Subcutaneous abdominal adipose tissue (tissue), 5 donors: Measurements from ENCODE around the gene TRPM4.
"Not testable (repeated sequence)": the region's sequence is repeated elsewhere in the genome, so short reads cannot be mapped to it uniquely, and the experiment has no call there.

Experiments used
- H3K27ac ChIP-seq: one replicate; pipeline ENCODE4 v1.7.0; 2013; ENCODE audit warnings: low read depth, mild to moderate bottlenecking, inconsistent platforms, low read length, moderate library complexity
- H3K27me3 ChIP-seq, 5 donors: one replicate each; pipeline ENCODE4 v1.7.0; 2013; ENCODE audit warnings: low read length in 5 of 5, inconsistent platforms in 1 of 5; ENCODE audit not compliant: control insufficient read depth in 5 of 5, insufficient read depth in 4 of 5
- H3K36me3 ChIP-seq, 5 donors: one replicate each; pipeline ENCODE4 v1.7.0; 2013; ENCODE audit warnings: low read length in 5 of 5; ENCODE audit not compliant: control insufficient read depth in 5 of 5, insufficient read depth in 5 of 5
- H3K4me1 ChIP-seq, 5 donors: one replicate each; pipeline ENCODE4 v1.7.0; 2013; ENCODE audit warnings: low read length in 5 of 5, mild to moderate bottlenecking in 3 of 5, moderate library complexity in 1 of 5; ENCODE audit not compliant: control insufficient read depth in 5 of 5, insufficient read depth in 5 of 5
- H3K4me3 ChIP-seq, 5 donors: one replicate each; pipeline ENCODE4 v1.7.0; 2013; ENCODE audit warnings: low read length in 5 of 5, low read depth in 1 of 5
- H3K9ac ChIP-seq, 5 donors: one replicate each; pipeline ENCODE4 v1.7.0; 2013; ENCODE audit warnings: low read length in 5 of 5, mild to moderate bottlenecking in 4 of 5, moderate library complexity in 3 of 5
- H3K9me3 ChIP-seq, 5 donors: one replicate each; pipeline ENCODE4 v1.7.0; 2013; ENCODE audit warnings: low read length in 5 of 5; ENCODE audit not compliant: control insufficient read depth in 5 of 5
- donor health status: healthy.
- donor health status: healthy.
- donor health status: healthy.
- donor health status: healthy.
- donor health status: healthy.

The TRPM4 gene

GRCh38 chr19:49217382-49217781, 59.8 kb downstream of the TRPM4 start:
- Histone ChIP-seq H3K27ac (no peak overlapping the region), H3K4me3 (no peak overlapping the region), H3K27me3 (no peaks in the 10 kb centered on the region), H3K9ac (no peak overlapping the region), H3K9me3 (peaks cover 0 to 3% (median 0%) of the 10 kb centered on the region in 5 donors), H3K4me1 (peaks cover 0 to under 1% (median 0%) of the 10 kb centered on the region in 5 donors), H3K36me3 (peaks cover 0 to 3% (median 0%) of the 10 kb centered on the region in 5 donors)

DNA sequence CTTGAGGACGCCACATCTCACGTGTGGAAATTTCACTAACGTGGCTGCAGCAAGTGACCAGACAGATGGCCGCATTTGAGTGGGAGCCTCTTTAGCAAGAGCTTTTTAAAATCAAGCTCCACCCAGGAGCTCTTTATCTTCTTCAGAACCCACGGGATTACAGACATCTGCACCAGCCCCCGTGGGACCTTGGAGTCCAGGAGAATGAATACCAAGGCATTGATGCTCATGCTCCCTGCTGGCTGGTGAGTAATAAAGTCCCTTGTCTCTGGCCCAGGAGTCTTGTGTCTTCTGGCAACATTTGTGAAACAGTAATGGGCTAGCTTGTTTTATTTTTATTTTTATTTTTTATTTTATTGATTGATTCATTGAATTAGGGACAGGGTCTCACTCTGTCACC, 64.4 kb downstream of the TRPM4 start:
- peaks cover 0 to 3% (median 0%) of the 10 kb centered on the region in 5 donors for H3K9me3 ChIP-seq
- H3K27ac ChIP-seq, result no peak overlapping the region

DNA sequence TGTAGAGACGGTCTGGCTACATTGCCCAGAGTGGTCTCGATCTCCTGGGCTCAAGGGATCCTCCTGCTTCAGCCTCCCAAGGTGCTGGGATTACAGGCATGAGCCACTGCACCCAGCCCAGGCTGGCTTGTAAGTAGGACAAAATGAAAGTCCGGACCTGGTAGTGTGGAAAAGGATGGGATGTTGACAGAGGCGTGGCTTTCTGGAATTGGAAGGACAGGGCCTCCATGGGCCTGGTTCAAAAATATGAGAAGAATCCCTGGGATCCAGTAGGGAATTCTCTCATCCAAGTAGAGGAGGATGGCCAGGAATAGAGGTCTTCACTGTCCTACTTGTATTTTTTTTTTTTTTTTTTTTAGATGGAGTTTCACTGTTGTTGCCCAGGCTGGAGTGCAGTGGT, 64.9 kb downstream of the TRPM4 start:
- no peak overlapping the region for H3K9ac ChIP-seq

More for the DNA sequence above, 64.4 kb downstream of the TRPM4 start:
- Histone ChIP-seq H3K4me1 (no peaks in the 10 kb centered on the region), H3K36me3 (no peaks in the 10 kb centered on the region), H3K9ac (no peak overlapping the region), H3K4me3 (no peak overlapping the region), H3K27me3 (peaks cover 0 to 2% (median 0%) of the 10 kb centered on the region in 5 donors)

GRCh38 chr19:49223472-49223871, 65.9 kb downstream of the TRPM4 start:
- Histone ChIP-seq H3K9me3 (no peaks in the 10 kb centered on the region), H3K9ac (no peak overlapping the region), H3K4me3 (no peak overlapping the region), H3K27me3 (peaks cover 0 to 2% (median 0%) of the 10 kb centered on the region in 5 donors), H3K27ac (no peak overlapping the region), H3K4me1 (no peaks in the 10 kb centered on the region), H3K36me3 (no peaks in the 10 kb centered on the region)

More for the DNA sequence above, 64.9 kb downstream of the TRPM4 start:
- Histone ChIP-seq H3K9me3 (no peaks in the 10 kb centered on the region), H3K4me1 (no peaks in the 10 kb centered on the region), H3K4me3 (no peak overlapping the region), H3K27me3 (peaks cover 0 to 2% (median 0%) of the 10 kb centered on the region in 5 donors), H3K36me3 (no peaks in the 10 kb centered on the region), H3K27ac (no peak overlapping the region)

- not testable (repeated sequence) for H3K9ac ChIP-seq, H3K36me3 ChIP-seq, H3K27ac ChIP-seq, H3K27me3 ChIP-seq, H3K9me3 ChIP-seq, H3K4me3 ChIP-seq, H3K4me1 ChIP-seq
Measured at GRCh38 chr19:49224441-49224840, 66.8 kb downstream of the TRPM4 start.

DNA sequence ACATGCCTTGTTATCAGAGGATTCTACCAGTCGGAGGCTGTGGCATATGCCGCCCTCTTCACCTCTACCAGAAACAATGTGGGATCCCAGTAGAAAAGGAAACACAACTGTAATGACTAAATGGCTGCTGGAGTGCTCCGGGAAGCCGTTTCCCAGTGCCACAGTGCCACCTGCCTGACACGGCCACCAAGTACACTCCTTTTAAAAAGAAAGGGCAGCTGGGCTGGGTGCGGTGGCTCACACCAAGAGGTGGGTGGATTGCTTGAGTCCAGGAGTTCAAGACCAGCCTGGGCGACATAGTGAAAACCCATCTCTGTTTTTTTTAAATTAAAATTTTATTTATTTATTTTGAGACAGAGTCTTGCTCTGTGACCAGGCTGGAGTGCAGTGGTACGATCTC, 67.3 kb downstream of the TRPM4 start:
- Histone ChIP-seq H3K27me3 (peaks cover 0 to 2% (median 0%) of the 10 kb centered on the region in 5 donors), H3K9ac (no peak overlapping the region), H3K4me3 (no peak overlapping the region), H3K36me3 (no peaks in the 10 kb centered on the region), H3K9me3 (no peaks in the 10 kb centered on the region), H3K27ac (no peak overlapping the region), H3K4me1 (no peaks in the 10 kb centered on the region)

DNA sequence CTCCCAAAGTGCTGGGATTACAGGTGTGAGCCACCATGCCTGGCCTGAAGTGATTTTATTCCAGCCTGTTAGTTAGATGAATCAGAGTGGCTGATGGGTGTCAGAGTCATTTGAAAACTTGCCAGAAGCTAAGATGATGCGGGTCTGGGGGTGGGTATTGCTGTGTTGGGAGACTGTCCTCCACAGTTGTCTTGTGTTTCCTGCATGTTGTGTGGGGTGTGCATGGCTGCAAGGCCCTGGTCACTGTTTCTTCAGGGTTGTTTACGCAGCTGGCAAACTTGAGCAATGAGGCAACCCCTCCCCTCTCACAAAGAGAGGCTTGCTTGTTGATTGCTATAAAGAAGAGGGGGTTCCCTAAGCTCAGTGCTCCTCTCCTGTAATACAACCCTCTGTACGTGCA, 71.8 kb downstream of the TRPM4 start:
- no peaks in the 10 kb centered on the region for H3K9me3 ChIP-seq
- no peak overlapping the region for H3K9ac ChIP-seq
- peaks cover 0 to 2% (median 0%) of the 10 kb centered on the region in 5 donors for H3K27me3 ChIP-seq
- no peaks in the 10 kb centered on the region for H3K36me3 ChIP-seq
- H3K27ac ChIP-seq, result no peak overlapping the region
- H3K4me1 ChIP-seq, result no peaks in the 10 kb centered on the region
- H3K4me3 ChIP-seq, result no peak overlapping the region

- H3K27me3 ChIP-seq, result peaks cover 0 to 3% (median 2%) of the 10 kb centered on the region in 5 donors
- H3K36me3 ChIP-seq, result no peaks in the 10 kb centered on the region
- no peak overlapping the region for H3K9ac ChIP-seq
Measured at GRCh38 chr19:49231389-49231788, 73.8 kb downstream of the TRPM4 start.

GRCh38 chr19:49231804-49232203, 74.2 kb downstream of the TRPM4 start:
- Histone ChIP-seq H3K27me3 (peaks cover 0 to 3% (median 2%) of the 10 kb centered on the region in 5 donors), H3K4me1 (no peaks in the 10 kb centered on the region), H3K36me3 (no peaks in the 10 kb centered on the region), H3K9ac (no peak overlapping the region), H3K4me3 (no peak overlapping the region), H3K27ac (no peak overlapping the region), H3K9me3 (no peaks in the 10 kb centered on the region)

More at GRCh38 chr19:49231389-49231788, 73.8 kb downstream of the TRPM4 start:
- H3K27ac ChIP-seq, result no peak overlapping the region
- H3K4me3 ChIP-seq, result no peak overlapping the region
- no peaks in the 10 kb centered on the region for H3K9me3 ChIP-seq
- no peaks in the 10 kb centered on the region for H3K4me1 ChIP-seq

DNA sequence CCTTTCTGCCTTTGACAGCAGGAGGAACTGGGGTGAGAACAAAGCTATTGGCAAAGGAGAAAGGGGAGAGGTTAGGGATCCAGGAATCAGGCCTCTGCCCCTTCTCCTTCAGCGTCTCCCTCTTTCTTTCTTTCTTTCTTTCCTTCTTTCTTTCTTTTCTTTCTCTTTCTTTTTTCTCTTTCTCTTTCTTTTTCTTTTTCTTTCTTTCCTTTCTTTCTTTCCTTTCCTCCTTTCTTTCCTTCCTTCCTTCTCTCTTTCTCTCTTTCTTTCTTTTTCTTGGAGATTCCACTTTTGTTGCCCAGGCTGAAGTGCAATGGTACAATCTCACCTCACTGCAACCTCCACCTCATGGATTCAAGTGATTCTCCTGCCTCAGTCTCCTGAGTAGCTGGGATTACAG, 75.6 kb downstream of the TRPM4 start:
- H3K4me3 ChIP-seq, result no peak overlapping the region

DNA sequence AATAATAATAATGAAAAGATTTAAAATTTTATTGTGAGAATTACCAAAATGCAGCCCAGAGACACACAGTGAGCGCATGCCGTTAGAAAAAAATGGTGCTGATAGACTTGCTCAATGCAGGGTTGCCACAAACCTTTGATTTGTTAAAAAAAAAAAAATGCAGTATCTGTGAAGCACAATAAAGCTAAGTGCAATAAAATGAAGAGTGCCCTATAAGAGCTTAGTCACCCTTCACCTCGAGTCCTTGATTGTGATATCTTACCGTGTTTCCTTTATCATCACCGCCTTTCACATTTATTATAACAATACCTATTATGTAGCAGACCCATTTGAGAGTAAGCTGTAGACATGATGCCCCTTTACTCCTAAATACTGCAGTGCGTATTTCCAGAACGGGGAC, 84.2 kb downstream of the TRPM4 start:
- Histone ChIP-seq H3K27me3 (no peaks in the 10 kb centered on the region), H3K9ac (no peak overlapping the region), H3K9me3 (no peaks in the 10 kb centered on the region), H3K4me1 (no peaks in the 10 kb centered on the region), H3K4me3 (no peak overlapping the region), H3K36me3 (no peaks in the 10 kb centered on the region), H3K27ac (no peak overlapping the region)

More for the DNA sequence above, 75.6 kb downstream of the TRPM4 start:
- H3K4me1 ChIP-seq, result no peaks in the 10 kb centered on the region
- no peaks in the 10 kb centered on the region for H3K9me3 ChIP-seq
- no peaks in the 10 kb centered on the region for H3K36me3 ChIP-seq
- H3K27ac ChIP-seq, result no peak overlapping the region
- H3K9ac ChIP-seq, result no peak overlapping the region
- H3K27me3 ChIP-seq, result peaks cover 0 to 3% (median 2%) of the 10 kb centered on the region in 5 donors
